ENCODE data around the gene SALL4.

Gene SALL4

GRCh38 chr20:51810155-51811041 lies 8.1 kb upstream of the SALL4 start:
- no peaks in the 10 kb centered on the region for H3K4me1 ChIP-seq (ENCODE audit: low read length)
- H3K27me3 ChIP-seq (ENCODE audit: low read depth, low read length), result peaks cover 16% of the 10 kb centered on the region
- no peaks in the 10 kb centered on the region for H3K79me2 ChIP-seq (ENCODE audit: low read length)
- no peaks in the 10 kb centered on the region for H4K20me1 ChIP-seq (ENCODE audit: insufficient read depth, low read length)
- H3K4me2 ChIP-seq (ENCODE audit: low read length), result no peak overlapping the region
- no peaks in the 10 kb centered on the region for H3K9me3 ChIP-seq (ENCODE audit: insufficient read depth, low read length)
- TF ChIP-seq, protein P1, sequence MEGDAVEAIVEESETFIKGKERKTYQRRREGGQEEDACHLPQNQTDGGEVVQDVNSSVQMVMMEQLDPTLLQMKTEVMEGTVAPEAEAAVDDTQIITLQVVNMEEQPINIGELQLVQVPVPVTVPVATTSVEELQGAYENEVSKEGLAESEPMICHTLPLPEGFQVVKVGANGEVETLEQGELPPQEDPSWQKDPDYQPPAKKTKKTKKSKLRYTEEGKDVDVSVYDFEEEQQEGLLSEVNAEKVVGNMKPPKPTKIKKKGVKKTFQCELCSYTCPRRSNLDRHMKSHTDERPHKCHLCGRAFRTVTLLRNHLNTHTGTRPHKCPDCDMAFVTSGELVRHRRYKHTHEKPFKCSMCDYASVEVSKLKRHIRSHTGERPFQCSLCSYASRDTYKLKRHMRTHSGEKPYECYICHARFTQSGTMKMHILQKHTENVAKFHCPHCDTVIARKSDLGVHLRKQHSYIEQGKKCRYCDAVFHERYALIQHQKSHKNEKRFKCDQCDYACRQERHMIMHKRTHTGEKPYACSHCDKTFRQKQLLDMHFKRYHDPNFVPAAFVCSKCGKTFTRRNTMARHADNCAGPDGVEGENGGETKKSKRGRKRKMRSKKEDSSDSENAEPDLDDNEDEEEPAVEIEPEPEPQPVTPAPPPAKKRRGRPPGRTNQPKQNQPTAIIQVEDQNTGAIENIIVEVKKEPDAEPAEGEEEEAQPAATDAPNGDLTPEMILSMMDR (IDR thresholded peaks at IDR 0.05; ENCODE audit: low read depth, low read length), result no peak
- no peak for TF ChIP-seq EZH2phosphoT487 (IDR thresholded peaks at IDR 0.05; ENCODE audit: low read depth)
- no peak overlapping the region for H3K27ac ChIP-seq (ENCODE audit: low read length)
- H3K4me3 ChIP-seq (ENCODE audit: low read length), result no peak overlapping the region
- H3K9ac ChIP-seq (ENCODE audit: low read length), result no peak overlapping the region
- no peaks in the 10 kb centered on the region for H3K36me3 ChIP-seq (replicated peaks; ENCODE audit: low read depth, low read length)
- no peak overlapping the region for H2AFZ ChIP-seq (ENCODE audit: low read depth, low read length)

- Histone ChIP-seq H2AFZ (ENCODE audit: low read depth, low read length) (no peak overlapping the region), H3K4me3 (ENCODE audit: low read length) (no peak overlapping the region), H3K27ac (ENCODE audit: low read length) (no peak overlapping the region), H3K4me1 (ENCODE audit: low read length) (no peaks in the 10 kb centered on the region), H3K9me3 (ENCODE audit: insufficient read depth, low read length) (no peaks in the 10 kb centered on the region), H3K27me3 (ENCODE audit: low read depth, low read length) (peaks cover 19% of the 10 kb centered on the region), H3K79me2 (ENCODE audit: low read length) (no peaks in the 10 kb centered on the region), H4K20me1 (ENCODE audit: insufficient read depth, low read length) (no peaks in the 10 kb centered on the region), H3K36me3 (replicated peaks; ENCODE audit: low read depth, low read length) (no peaks in the 10 kb centered on the region), H3K4me2 (ENCODE audit: low read length) (no peak overlapping the region), H3K9ac (ENCODE audit: low read length) (no peak overlapping the region)
- TF ChIP-seq EZH2phosphoT487 (IDR thresholded peaks at IDR 0.05; ENCODE audit: low read depth), result no peak
- TF ChIP-seq, protein P1 (IDR thresholded peaks at IDR 0.05; ENCODE audit: low read depth, low read length), result no peak
Observed at GRCh38 chr20:51807720-51808250, 5.5 kb upstream of the SALL4 start.

DNA sequence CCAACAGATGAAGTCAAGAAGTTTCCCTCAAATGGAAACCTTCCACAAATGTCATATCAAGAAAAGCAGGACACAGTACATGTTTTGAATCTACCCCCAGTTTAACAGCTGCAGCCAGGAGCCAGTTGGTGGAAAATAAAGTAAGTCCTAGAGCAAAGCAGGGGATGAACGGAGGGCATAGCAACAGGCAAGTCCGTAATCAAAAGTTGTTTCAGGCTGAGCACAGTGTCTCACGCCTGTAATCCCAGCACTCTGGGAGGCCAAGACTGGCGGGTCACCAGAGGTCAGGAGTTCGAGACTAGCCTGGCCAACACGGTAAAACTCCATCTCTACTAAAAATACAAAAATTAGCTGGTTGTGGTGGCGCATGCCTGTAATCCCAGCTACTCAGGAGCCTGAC lies 2.4 kb upstream of the SALL4 start:
- no peak overlapping the region for H3K4me3 ChIP-seq (ENCODE audit: low read length)
- no peak overlapping the region for H3K4me2 ChIP-seq (ENCODE audit: low read length)
- H3K9me3 ChIP-seq (ENCODE audit: insufficient read depth, low read length), result no peaks in the 10 kb centered on the region

More for the DNA sequence above, 2.4 kb upstream of the SALL4 start:
- Histone ChIP-seq H3K27ac (ENCODE audit: low read length) (no peak overlapping the region), H3K27me3 (ENCODE audit: low read depth, low read length) (peaks cover 9% of the 10 kb centered on the region; the same call in 1 of the 2 replicates), H3K36me3 (replicated peaks; ENCODE audit: low read depth, low read length) (no peaks in the 10 kb centered on the region), H3K4me1 (ENCODE audit: low read length) (no peaks in the 10 kb centered on the region), H4K20me1 (ENCODE audit: insufficient read depth, low read length) (no peaks in the 10 kb centered on the region), H3K9ac (ENCODE audit: low read length) (no peak overlapping the region), H3K79me2 (ENCODE audit: low read length) (no peaks in the 10 kb centered on the region), H2AFZ (ENCODE audit: low read depth, low read length) (no peak overlapping the region)
- no peak for TF ChIP-seq EZH2phosphoT487 (IDR thresholded peaks at IDR 0.05; ENCODE audit: low read depth)
- TF ChIP-seq, protein P1 (IDR thresholded peaks at IDR 0.05; ENCODE audit: low read depth, low read length), result no peak

Measured in OCI-LY3 (cell line).